ENCODE measurements around the gene KLC1.

KLC1 gene

GRCh38 chr14:103721334-103722120 is 92.5 kb downstream of the KLC1 start:
- H2BK120ac ChIP-seq (ENCODE audit: low read depth, low read length), result no peak overlapping the region
- H3K4me2 ChIP-seq (ENCODE audit: insufficient read depth, low read length, poor library complexity, severe bottlenecking), result no peak overlapping the region
- no peak for DNase-seq (ENCODE audit: low spot score)
- no peak overlapping the region for H4K91ac ChIP-seq (ENCODE audit: low read depth, low read length, poor library complexity)
- H2AFZ ChIP-seq (ENCODE audit: low read length), result no peak overlapping the region
- H2BK5ac ChIP-seq (ENCODE audit: low read length), result no peak overlapping the region
- no peaks in the 10 kb centered on the region for H3K9me3 ChIP-seq (replicated peaks in 1 of 2; ENCODE audit: control insufficient read depth in 2 of 2, insufficient read depth in 1 of 2, low read depth in 1 of 2, low read length in 2 of 2)
- H3K18ac ChIP-seq (ENCODE audit: low read length), result no peak overlapping the region
- H3K4me3 ChIP-seq (ENCODE audit: low read length in 2 of 2), result no peak overlapping the region
- peaks cover 43% of the 10 kb centered on the region for H3K79me1 ChIP-seq (ENCODE audit: low read depth, low read length)
- no peak overlapping the region for H2BK12ac ChIP-seq (ENCODE audit: low read length)
- H3K9ac ChIP-seq (ENCODE audit: low read depth, low read length, poor library complexity), result peak overlapping the region; percentile 18
- H3K27me3 ChIP-seq (ENCODE audit: control insufficient read depth in 3 of 3, insufficient read depth in 3 of 3, low read depth in 1 of 3, low read length in 3 of 3), result no peaks in the 10 kb centered on the region
- no peak overlapping the region for H3K27ac ChIP-seq (replicated peaks; ENCODE audit: low read length)
- peaks cover 2 to 26% of the 10 kb centered on the region in 2 donors for H3K36me3 ChIP-seq (replicated peaks in 1 of 2; ENCODE audit: control insufficient read depth in 2 of 2, insufficient read depth in 2 of 2, low read length in 2 of 2)
- H3K4ac ChIP-seq (ENCODE audit: low read length), result no peak overlapping the region
- H3K14ac ChIP-seq (ENCODE audit: low read length), result no peak overlapping the region
- H2BK15ac ChIP-seq (ENCODE audit: low read length), result no peak overlapping the region
- WGBS, 2 donors (ENCODE audit: extremely low coverage in 2 of 2, insufficient read length in 2 of 2, insufficient replicate concordance in 1 of 2), result no CpG with 5 or more reads among the region's 26 CpGs
- H4K8ac ChIP-seq (ENCODE audit: low read depth, low read length), result no peak overlapping the region
- H3K23ac ChIP-seq (ENCODE audit: low read depth, low read length, poor library complexity), result no peak overlapping the region
- no peak overlapping the region for H2AK5ac ChIP-seq (ENCODE audit: low read depth, low read length)
- peaks cover 11 to 18% of the 10 kb centered on the region in 2 donors for H3K4me1 ChIP-seq (ENCODE audit: control insufficient read depth in 2 of 2, insufficient read depth in 1 of 2, low read depth in 1 of 2, low read length in 2 of 2)

- Histone ChIP-seq H2BK120ac (ENCODE audit: low read depth, low read length) (peak overlapping the region; percentile 72), H3K27me3 (ENCODE audit: control insufficient read depth in 3 of 3, insufficient read depth in 3 of 3, low read depth in 1 of 3, low read length in 3 of 3) (no peaks in the 10 kb centered on the region), H2BK15ac (ENCODE audit: low read length) (no peak overlapping the region), H2AFZ (ENCODE audit: low read length) (no peak overlapping the region), H3K23ac (ENCODE audit: low read depth, low read length, poor library complexity) (peak overlapping the region; percentile 65), H3K79me1 (ENCODE audit: low read depth, low read length) (peaks cover 37% of the 10 kb centered on the region), H2BK5ac (ENCODE audit: low read length) (peak overlapping the region; percentile 93), H3K36me3 (replicated peaks in 1 of 2; ENCODE audit: control insufficient read depth in 2 of 2, insufficient read depth in 2 of 2, low read length in 2 of 2) (peaks cover 3 to 26% of the 10 kb centered on the region in 2 donors), H3K14ac (ENCODE audit: low read length) (peak overlapping the region; percentile 71), H3K18ac (ENCODE audit: low read length) (peak overlapping the region; percentile 48), H3K4me2 (ENCODE audit: insufficient read depth, low read length, poor library complexity, severe bottlenecking) (no peak overlapping the region), H3K27ac (replicated peaks; ENCODE audit: low read length) (no peak overlapping the region), H3K4me1 (ENCODE audit: control insufficient read depth in 2 of 2, insufficient read depth in 1 of 2, low read depth in 1 of 2, low read length in 2 of 2) (peaks cover 0 to 2% of the 10 kb centered on the region in 2 donors), H3K9me3 (replicated peaks in 1 of 2; ENCODE audit: control insufficient read depth in 2 of 2, insufficient read depth in 1 of 2, low read depth in 1 of 2, low read length in 2 of 2) (no peaks in the 10 kb centered on the region), H4K91ac (ENCODE audit: low read depth, low read length, poor library complexity) (no peak overlapping the region), H2AK5ac (ENCODE audit: low read depth, low read length) (no peak overlapping the region), H3K9ac (ENCODE audit: low read depth, low read length, poor library complexity) (peak overlapping the region; percentile 44), H3K4me3 (ENCODE audit: low read length in 2 of 2) (no peak overlapping the region), H2BK12ac (ENCODE audit: low read length) (no peak overlapping the region), H3K4ac (ENCODE audit: low read length) (no peak overlapping the region), H4K8ac (ENCODE audit: low read depth, low read length) (no peak overlapping the region)
- no peak for DNase-seq (ENCODE audit: low spot score)
- no CpG with 5 or more reads among the region's 7 CpGs for WGBS, 2 donors (ENCODE audit: extremely low coverage in 2 of 2, insufficient read length in 2 of 2, insufficient replicate concordance in 1 of 2)
Observed at GRCh38 chr14:103723748-103724081, 94.7 kb downstream of the KLC1 start.

- no peak overlapping the region for H2BK12ac ChIP-seq (ENCODE audit: low read length)
- no peaks in the 10 kb centered on the region for H3K4me1 ChIP-seq (ENCODE audit: control insufficient read depth in 2 of 2, insufficient read depth in 1 of 2, low read depth in 1 of 2, low read length in 2 of 2)
- H3K23ac ChIP-seq (ENCODE audit: low read depth, low read length, poor library complexity), result peak overlapping the region; percentile 65
- peaks cover 37% of the 10 kb centered on the region for H3K79me1 ChIP-seq (ENCODE audit: low read depth, low read length)
- no peaks in the 10 kb centered on the region for H3K27me3 ChIP-seq (ENCODE audit: control insufficient read depth in 3 of 3, insufficient read depth in 3 of 3, low read depth in 1 of 3, low read length in 3 of 3)
- peak overlapping the region; percentile 71 for H3K14ac ChIP-seq (ENCODE audit: low read length)
- H2BK15ac ChIP-seq (ENCODE audit: low read length), result no peak overlapping the region
- no peak overlapping the region for H3K4ac ChIP-seq (ENCODE audit: low read length)
- H2AK5ac ChIP-seq (ENCODE audit: low read depth, low read length), result no peak overlapping the region
- H3K9me3 ChIP-seq (replicated peaks in 1 of 2; ENCODE audit: control insufficient read depth in 2 of 2, insufficient read depth in 1 of 2, low read depth in 1 of 2, low read length in 2 of 2), result no peaks in the 10 kb centered on the region
- WGBS, 2 donors (ENCODE audit: extremely low coverage in 2 of 2, insufficient read length in 2 of 2, insufficient replicate concordance in 1 of 2), result no CpG with 5 or more reads among the region's 20 CpGs
- peak overlapping the region; percentile 48 for H3K18ac ChIP-seq (ENCODE audit: low read length)
- no peak overlapping the region for H2AFZ ChIP-seq (ENCODE audit: low read length)
- no peak overlapping the region for H4K8ac ChIP-seq (ENCODE audit: low read depth, low read length)
- H2BK5ac ChIP-seq (ENCODE audit: low read length), result no peak overlapping the region
- H3K9ac ChIP-seq (ENCODE audit: low read depth, low read length, poor library complexity), result peak overlapping the region; percentile 44
- H4K91ac ChIP-seq (ENCODE audit: low read depth, low read length, poor library complexity), result no peak overlapping the region
- no peak for DNase-seq (ENCODE audit: low spot score)
- peak overlapping the region; percentile 72 for H2BK120ac ChIP-seq (ENCODE audit: low read depth, low read length)
- H3K36me3 ChIP-seq (replicated peaks in 1 of 2; ENCODE audit: control insufficient read depth in 2 of 2, insufficient read depth in 2 of 2, low read length in 2 of 2), result peaks cover 7 to 30% of the 10 kb centered on the region in 2 donors
- H3K27ac ChIP-seq (replicated peaks; ENCODE audit: low read length), result no peak overlapping the region
- H3K4me2 ChIP-seq (ENCODE audit: insufficient read depth, low read length, poor library complexity, severe bottlenecking), result no peak overlapping the region
- H3K4me3 ChIP-seq (ENCODE audit: low read length in 2 of 2), result no peak overlapping the region
Observed at GRCh38 chr14:103724116-103724515, 95.1 kb downstream of the KLC1 start.

- peaks cover 41% of the 10 kb centered on the region for H3K79me1 ChIP-seq (ENCODE audit: low read depth, low read length)
- no peak overlapping the region for H4K91ac ChIP-seq (ENCODE audit: low read depth, low read length, poor library complexity)
- no peak overlapping the region for H2AK5ac ChIP-seq (ENCODE audit: low read depth, low read length)
- H3K14ac ChIP-seq (ENCODE audit: low read length), result no peak overlapping the region
- H3K27me3 ChIP-seq (ENCODE audit: control insufficient read depth in 3 of 3, insufficient read depth in 3 of 3, low read depth in 1 of 3, low read length in 3 of 3), result no peaks in the 10 kb centered on the region
- H3K18ac ChIP-seq (ENCODE audit: low read length), result no peak overlapping the region
- DNase-seq (ENCODE audit: low spot score), result no peak
- no peak overlapping the region for H3K27ac ChIP-seq (replicated peaks; ENCODE audit: low read length)
- H3K9me3 ChIP-seq (replicated peaks in 1 of 2; ENCODE audit: control insufficient read depth in 2 of 2, insufficient read depth in 1 of 2, low read depth in 1 of 2, low read length in 2 of 2), result no peaks in the 10 kb centered on the region
- no peak overlapping the region for H3K4me3 ChIP-seq (ENCODE audit: low read length in 2 of 2)
- no CpG with 5 or more reads among the region's 29 CpGs for WGBS, 2 donors (ENCODE audit: extremely low coverage in 2 of 2, insufficient read length in 2 of 2, insufficient replicate concordance in 1 of 2)
- H4K8ac ChIP-seq (ENCODE audit: low read depth, low read length), result no peak overlapping the region
- H3K36me3 ChIP-seq (replicated peaks in 1 of 2; ENCODE audit: control insufficient read depth in 2 of 2, insufficient read depth in 2 of 2, low read length in 2 of 2), result peaks cover 18 to 40% of the 10 kb centered on the region in 2 donors
- H2BK15ac ChIP-seq (ENCODE audit: low read length), result no peak overlapping the region
- no peak overlapping the region for H3K4ac ChIP-seq (ENCODE audit: low read length)
- H3K4me1 ChIP-seq (ENCODE audit: control insufficient read depth in 2 of 2, insufficient read depth in 1 of 2, low read depth in 1 of 2, low read length in 2 of 2), result no peaks in the 10 kb centered on the region
- H3K4me2 ChIP-seq (ENCODE audit: insufficient read depth, low read length, poor library complexity, severe bottlenecking), result no peak overlapping the region
- H3K9ac ChIP-seq (ENCODE audit: low read depth, low read length, poor library complexity), result peak overlapping the region; percentile 44
- H2AFZ ChIP-seq (ENCODE audit: low read length), result no peak overlapping the region
- no peak overlapping the region for H2BK12ac ChIP-seq (ENCODE audit: low read length)
- no peak overlapping the region for H2BK5ac ChIP-seq (ENCODE audit: low read length)
- no peak overlapping the region for H3K23ac ChIP-seq (ENCODE audit: low read depth, low read length, poor library complexity)
- H2BK120ac ChIP-seq (ENCODE audit: low read depth, low read length), result no peak overlapping the region
Observed at GRCh38 chr14:103725001-103725682, 96.1 kb downstream of the KLC1 start.

All from neuronal stem cell (in vitro differentiated cells).